Omental fat pad (tissue), 4 donors: ENCODE data around the gene POLR2M. TPM values are rescaled to one million over a fixed set of nuclear protein-coding genes. Genes with fewer than 3 reads are reported as not detected.
A peak's percentile ranks its signal among the peaks of the same experiment; 100 is the strongest.

ENCODE experiments used
- ATAC-seq: fragments of 150-250 bp; one replicate; pipeline ENCODE4 v1.9.1; 2016; ENCODE audit warnings: mild to moderate bottlenecking, moderate library complexity; ENCODE audit not compliant: low FRiP score
- DNase-seq: peaks from one replicate; pipeline ENCODE4 v3.0.0-alpha.2; 2019; ENCODE audit warnings: low spot score
- total RNA-seq, 4 donors: library from RNA; depleted of rRNA; stranded (reverse); fragments of >200 nt; gene quantifications; one replicate each; pipeline ENCODE4 v1.1.0, GENCODE V29; 2016
- TF ChIP-seq, protein P1 (sequence below), 3 donors: fragments of 450-650 bp; IDR thresholded peaks; one replicate each; pipeline ENCODE4 v1.5.1; 2016 to 2017; ENCODE audit warnings: antibody characterized with exemption in 3 of 3, mild to moderate bottlenecking in 3 of 3, moderate library complexity in 2 of 3

POLR2M gene
- total RNA-seq, 4 donors from 2014 or later = 60.4 to 186 (median 90.5) TPM

DNA sequence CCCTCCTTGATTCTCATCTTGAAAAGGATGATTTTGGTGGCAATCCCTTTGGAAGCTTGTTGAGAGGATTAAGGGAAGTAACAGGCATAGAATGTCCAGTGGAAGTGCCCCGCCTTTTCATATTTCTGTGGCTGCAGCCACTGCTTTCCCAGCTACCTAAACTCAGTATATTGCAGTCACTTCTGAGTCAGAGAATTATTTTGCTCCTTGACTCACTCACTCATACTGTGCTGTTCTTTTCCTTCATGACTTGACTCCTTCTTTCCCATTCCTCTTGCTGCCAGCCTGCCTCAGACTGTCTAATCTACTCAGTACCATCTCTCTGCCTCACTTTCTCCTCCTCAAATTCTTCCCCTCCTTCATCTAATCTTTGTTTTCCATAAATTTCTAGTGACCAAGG lies 26.5 kb upstream of the POLR2M start:
- DNase-seq = no peak
- ATAC-seq = peak; percentile 83
- TF ChIP-seq, protein P1, sequence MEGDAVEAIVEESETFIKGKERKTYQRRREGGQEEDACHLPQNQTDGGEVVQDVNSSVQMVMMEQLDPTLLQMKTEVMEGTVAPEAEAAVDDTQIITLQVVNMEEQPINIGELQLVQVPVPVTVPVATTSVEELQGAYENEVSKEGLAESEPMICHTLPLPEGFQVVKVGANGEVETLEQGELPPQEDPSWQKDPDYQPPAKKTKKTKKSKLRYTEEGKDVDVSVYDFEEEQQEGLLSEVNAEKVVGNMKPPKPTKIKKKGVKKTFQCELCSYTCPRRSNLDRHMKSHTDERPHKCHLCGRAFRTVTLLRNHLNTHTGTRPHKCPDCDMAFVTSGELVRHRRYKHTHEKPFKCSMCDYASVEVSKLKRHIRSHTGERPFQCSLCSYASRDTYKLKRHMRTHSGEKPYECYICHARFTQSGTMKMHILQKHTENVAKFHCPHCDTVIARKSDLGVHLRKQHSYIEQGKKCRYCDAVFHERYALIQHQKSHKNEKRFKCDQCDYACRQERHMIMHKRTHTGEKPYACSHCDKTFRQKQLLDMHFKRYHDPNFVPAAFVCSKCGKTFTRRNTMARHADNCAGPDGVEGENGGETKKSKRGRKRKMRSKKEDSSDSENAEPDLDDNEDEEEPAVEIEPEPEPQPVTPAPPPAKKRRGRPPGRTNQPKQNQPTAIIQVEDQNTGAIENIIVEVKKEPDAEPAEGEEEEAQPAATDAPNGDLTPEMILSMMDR (IDR thresholded peaks at IDR 0.05) = no peak

DNA sequence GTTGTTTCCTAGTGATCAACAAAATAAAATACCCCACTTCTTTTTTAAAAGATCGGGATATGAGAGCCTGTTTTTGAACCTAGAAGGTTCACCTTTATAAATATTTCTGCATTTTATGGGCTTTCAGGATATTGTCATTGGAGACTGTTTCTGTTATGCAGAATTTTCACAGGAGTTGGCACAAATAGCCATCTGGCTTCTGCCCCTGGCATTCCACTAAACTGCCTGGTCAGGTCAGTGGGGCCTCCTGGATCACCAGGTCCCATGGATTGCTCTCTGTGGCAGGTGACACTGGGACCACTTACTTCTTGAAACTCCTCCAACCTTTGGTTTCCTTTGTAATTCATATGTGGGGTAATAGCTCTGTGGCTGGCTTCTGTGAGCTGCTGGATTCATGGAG lies 25.5 kb upstream of the POLR2M start:
- TF ChIP-seq, protein P1 (IDR thresholded peaks at IDR 0.05) = no peak
- DNase-seq (no peak), ATAC-seq (no peak)

DNA sequence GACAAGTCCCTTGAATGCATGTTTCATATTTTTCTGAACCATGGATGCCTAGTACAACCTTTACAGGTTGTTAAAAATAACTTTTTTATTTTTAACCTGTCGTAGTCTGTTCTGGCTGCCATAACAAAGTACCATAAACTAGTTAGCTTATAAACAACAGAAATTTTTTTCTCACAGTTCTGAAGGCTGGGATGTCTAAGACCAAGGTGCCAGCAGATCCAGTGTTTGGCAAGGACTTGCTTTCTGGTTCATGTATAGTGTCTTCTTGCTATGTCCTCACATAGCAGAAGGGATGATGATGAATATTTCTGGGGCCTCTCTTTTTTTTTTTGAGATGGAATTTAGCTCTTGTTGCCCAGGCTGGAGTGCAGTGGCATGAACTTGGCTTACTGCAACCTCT lies 23.0 kb upstream of the POLR2M start:
- ATAC-seq (no peak), DNase-seq (no peak)
- TF ChIP-seq, protein P1 (IDR thresholded peaks at IDR 0.05) = no peak

DNA sequence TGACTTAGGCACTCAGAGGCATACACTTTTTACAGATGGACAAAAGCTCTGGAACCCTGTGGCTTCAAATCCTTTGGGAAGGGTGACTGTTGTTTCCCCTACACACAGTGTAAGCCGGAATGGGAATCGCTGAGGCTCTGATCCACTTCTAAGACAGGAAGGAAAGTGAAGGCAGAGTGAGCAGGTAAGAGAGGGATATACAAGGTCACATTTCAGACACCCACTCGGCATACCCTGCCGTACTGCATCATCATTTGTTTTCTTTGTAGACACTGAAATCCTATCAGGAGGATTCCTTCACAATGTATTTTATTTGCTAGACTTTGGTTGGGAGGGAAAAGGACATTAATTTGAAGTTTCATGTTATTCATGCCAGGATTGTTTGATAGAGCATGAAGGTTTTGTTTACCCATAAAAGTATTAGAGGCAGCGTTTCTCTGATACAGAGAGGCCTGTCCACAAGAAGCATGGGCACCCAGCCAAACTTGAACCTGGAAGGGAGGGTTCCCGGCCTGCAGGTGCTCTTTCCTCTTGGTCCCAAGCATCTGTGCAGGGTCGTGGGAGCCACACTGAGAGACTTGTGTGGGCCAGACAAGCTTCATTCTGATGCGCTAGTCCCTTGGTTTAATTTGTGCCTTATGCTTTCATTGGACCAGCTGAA lies 21.9 kb upstream of the POLR2M start:
- DNase-seq = no peak

GRCh38 chr15:57685306-57686095 lies 21.0 kb upstream of the POLR2M start:
- TF ChIP-seq, protein P1 (IDR thresholded peaks at IDR 0.05) = no peak
- no peak for ATAC-seq
- DNase-seq = no peak

More for the DNA sequence above, 21.9 kb upstream of the POLR2M start:
- TF ChIP-seq, protein P1 (IDR thresholded peaks at IDR 0.05) = no peak
- ATAC-seq = no peak

DNA sequence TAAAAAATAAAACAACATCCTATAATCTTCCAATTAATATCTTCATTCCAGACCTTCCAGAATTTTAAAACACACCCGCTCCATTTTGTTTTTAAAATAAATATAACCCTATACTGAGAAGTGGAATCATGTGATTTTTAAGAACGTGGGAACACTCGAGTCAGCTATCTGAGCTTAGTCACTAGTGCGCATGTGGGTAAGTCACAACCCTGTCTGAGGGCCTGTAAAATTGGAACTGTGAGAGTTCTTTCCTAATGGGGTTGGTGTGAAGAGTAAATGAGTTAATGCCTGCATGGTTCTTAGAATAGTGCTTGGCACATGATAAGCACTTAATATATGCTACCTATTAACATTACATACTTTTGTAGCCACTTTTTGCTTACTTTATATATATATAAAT lies 19.9 kb upstream of the POLR2M start:
- TF ChIP-seq, protein P1 (IDR thresholded peaks at IDR 0.05) = no peak
- ATAC-seq (no peak), DNase-seq (no peak)
